ENCODE results near the gene WASHC3.

GRCh38 chr12:102024765-102025164, 37.0 kb downstream of the WASHC3 start:
- no peak for TF ChIP-seq CTCF (IDR thresholded peaks at IDR 0.05)
- no peak for TF ChIP-seq POLR2A (IDR thresholded peaks at IDR 0.05)
